HG02938 (cell line): ENCODE results near the gene TIMM44.

Source experiments
- ATAC-seq: cut with Tn5 transposase; IDR thresholded peaks from one replicate; pipeline ENCODE4 v1.9.1; 2021; ENCODE audit warnings: mild to moderate bottlenecking, moderate library complexity; ENCODE audit not compliant: unreplicated experiment

TIMM44 gene, protein sequence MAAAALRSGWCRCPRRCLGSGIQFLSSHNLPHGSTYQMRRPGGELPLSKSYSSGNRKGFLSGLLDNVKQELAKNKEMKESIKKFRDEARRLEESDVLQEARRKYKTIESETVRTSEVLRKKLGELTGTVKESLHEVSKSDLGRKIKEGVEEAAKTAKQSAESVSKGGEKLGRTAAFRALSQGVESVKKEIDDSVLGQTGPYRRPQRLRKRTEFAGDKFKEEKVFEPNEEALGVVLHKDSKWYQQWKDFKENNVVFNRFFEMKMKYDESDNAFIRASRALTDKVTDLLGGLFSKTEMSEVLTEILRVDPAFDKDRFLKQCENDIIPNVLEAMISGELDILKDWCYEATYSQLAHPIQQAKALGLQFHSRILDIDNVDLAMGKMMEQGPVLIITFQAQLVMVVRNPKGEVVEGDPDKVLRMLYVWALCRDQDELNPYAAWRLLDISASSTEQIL

DNA sequence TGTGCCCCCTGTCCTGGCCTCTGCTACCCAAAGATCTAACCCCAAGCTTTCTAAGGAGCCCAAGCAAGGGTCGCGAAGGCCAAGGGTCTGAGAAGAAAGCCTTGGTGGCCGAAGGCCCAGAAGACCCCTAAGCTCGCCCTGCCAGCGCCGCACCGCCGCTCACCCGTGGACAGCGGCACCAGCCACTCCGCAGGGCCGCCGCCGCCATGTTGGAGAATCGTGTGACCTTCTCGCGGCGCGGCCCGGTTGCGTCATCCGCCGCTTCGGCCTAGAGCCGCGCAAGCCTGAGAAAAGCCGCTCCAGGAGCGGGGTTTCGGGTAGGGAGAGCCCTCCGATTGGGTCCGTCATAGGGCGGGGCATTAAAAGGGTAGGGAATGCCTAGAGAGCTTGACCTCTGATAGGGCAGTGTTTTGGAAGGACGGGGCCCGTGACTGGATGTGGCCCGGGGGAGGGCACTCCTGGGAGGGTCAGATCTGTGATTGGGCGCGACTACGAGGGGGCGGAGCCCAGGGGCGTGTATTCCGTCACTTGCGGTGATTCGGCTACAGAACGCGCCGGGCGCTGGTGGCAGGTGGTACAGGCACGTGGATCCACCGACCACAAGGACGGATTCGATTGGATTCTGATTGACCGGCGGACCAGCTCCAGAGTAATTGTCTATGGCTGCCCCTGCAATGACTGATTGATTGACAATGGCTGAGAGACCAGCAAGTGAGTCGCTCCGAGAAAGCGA, at the start of gene TIMM44:
Gene TIMM44, minus strand, starts transcription at position 223 of the 733 bp plus-strand sequence. Its CDS starts 15 bp downstream, at position 208.
- ATAC-seq = peak; percentile 95

DNA sequence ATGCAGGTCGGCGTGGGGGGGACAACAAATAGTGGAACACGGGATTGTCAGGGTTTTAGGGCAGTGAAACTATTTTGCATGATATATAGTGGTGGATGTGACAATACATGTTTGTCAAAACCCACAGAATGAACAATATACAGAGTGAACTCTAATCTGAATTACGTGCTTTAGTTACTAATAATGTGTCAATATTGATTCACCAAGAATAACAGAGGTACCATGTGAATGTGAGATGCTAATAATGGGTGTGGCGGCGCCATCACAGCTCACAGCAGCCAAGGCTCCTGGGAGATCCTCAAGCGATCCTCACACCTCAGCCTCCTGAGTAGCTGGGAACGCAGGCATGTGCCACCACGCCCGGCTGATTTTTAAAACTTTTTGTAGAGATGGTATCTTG, 49.1 kb upstream of the TIMM44 start:
- no peak for ATAC-seq

DNA sequence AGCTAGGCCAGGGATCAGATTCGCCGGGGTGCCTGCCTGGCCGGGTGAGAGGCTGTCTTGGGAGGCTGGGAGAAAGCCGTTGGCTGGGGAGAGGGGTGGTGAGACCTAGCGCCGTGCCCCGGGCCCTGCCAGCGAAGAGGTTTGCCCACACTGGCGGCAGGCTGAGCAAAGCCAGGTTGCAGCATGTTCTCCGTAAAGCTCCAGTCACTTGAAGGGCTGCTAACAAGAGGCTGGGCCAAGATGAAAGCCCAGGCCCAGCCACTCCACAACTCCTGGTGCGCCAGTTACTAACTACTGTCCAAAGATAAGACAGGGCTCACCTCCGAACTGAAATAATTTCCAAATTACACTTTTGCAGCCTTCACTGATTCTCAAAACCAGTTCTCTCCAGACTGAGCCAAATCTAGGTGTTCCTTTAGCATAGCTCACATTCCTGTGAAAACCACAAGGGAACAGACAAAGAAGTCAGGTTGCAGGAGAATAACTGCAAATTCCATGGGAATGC, 45.7 kb upstream of the TIMM44 start:
- ATAC-seq = no peak

DNA sequence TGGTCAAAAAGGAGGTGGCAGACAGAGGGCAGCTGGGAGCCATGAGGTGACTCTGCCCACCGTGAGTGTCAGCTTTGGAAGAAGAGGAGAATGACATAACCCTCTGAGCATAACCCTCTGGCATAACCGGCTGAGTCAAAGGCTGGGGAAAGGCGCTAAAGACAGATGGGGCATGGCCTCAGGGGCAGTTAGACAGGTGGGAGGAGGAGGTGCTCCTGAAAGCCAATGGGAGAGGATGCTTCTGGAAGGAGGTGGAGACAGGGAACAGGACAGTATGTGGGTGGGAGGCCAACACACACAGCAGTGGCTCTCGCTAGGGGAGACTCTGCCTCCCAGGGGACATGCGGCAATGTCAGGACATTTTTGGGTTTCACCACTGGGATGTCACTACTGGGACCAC, 44.8 kb upstream of the TIMM44 start:
- ATAC-seq = no peak

DNA sequence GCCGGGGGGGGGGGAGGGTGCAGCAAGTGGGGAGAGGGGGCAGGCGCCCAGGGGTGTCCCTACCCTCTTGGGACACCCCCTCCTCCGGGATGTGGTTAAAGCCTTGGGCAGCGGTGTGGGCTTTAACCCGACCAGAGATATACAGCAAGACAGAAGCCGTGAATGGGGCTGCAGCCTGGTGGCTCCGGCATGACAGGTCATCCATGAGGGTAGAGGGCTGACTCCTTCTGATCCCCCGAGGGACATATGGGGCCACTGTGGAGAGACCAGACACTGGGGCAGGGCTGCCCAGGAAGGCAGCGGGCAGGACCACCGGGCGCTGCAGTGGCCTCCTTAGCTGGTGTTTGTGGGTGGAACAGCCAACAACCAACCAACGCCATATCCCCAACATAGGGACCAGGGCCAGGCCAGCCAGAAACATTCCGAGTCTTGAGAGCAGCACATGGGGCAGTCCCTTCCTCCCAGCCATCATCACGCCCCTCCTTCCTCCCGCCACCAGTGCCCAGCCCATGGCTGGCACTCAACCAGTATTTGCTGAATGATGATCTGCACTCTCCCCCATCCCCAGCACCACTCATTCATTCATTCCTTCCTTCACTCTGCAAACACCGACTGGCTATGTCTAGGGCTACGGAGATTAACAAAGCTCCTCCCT, 43.8 kb upstream of the TIMM44 start:
- ATAC-seq = no peak

DNA sequence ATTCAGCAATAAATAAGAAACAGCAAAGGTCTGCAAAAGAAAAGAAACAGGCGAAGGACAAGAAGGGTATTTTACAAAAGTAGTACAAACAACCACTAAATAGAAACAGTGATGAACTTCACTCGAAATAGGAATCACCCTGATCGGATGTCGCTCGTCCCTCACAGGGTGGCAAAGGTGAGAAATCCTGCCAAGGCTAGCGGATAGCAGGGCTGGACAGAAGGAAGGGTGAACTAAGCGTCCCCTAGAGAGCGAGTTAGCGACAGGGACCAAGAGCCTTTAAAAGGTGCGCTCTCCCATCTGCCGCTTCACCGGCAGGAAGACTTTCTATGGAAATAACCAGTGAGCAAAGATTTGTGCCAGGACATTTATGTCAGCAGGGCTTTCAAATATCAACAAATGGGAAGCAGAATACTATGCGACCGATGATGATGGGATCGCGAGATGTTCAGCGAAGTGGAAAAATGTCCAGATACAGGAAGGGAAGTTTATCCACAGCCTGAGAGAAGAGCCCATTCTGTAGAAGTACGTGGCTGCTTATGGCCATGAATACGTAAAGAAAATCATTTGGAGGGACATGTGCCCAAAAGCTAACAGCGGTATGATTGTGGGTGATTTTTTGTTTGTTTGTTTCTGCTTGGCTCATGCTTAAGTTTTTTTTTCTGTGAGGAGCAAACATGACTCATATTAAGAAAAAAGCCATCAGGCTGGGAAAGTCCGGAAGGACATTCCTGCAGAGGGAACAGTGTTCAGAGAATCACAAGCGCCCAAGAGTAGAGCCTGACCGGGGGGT, 43.1 kb upstream of the TIMM44 start:
- no peak for ATAC-seq

DNA sequence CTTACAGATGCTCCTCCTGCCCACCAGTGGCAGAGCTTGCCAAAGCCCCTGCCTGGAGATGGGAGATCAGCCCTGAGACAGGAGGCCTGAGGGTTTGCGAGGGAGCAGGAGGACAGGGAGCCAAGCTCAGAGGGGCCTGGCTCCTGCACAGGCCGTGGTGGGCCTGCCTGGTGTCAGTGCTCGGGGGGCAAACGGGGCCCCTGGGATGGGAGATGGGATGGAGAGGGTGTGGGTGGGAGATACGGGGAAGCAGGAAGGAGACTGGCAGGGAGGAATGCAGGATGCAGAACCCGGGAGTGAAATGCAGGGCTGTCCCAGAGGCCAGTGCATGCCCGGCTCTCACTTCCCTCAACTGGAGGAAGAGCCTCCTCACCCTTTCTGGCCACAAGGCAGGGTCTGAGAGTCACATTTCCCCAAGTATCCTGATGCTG, 42.0 kb upstream of the TIMM44 start:
- ATAC-seq = no peak

DNA sequence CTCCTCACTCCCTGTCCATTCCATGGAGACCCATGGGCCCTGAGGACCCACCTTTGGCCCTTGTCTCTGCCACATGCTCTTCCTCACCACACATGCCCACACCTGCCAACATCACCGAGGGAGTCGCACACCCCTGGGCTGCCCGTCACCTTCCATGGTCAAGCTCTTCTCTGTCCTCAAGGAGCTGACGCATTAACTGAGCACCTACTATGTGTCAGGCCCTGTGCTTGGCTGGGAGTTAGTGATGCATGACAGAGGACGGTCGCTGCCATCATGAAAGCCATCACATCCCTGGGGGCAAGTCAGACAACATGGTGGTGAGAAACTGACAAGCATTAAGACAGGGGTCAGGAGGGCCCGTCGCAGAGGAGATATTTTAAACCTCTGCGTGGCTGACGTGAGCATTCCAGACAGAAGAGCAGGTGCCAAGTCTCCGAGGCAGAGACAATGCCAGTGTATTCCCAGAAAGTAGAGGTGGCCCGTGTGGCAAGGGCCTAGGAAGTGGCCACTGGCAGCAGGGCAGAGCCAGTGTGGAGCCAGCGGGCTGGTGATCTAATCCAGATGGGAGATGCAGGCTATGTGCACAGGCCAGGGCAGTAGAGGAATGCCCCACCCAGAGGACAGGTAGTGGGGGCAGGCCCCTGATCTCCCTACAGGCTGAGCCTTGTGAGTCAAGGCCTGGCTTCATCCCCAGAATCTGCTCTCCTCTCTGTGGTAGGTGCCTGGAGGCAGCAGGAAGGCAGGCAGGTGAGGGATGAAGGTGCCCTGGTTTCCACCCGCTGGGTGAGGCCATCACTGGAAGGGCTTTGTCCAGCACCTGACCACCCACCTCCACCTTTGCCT, 40.8 kb upstream of the TIMM44 start:
- no peak for ATAC-seq

DNA sequence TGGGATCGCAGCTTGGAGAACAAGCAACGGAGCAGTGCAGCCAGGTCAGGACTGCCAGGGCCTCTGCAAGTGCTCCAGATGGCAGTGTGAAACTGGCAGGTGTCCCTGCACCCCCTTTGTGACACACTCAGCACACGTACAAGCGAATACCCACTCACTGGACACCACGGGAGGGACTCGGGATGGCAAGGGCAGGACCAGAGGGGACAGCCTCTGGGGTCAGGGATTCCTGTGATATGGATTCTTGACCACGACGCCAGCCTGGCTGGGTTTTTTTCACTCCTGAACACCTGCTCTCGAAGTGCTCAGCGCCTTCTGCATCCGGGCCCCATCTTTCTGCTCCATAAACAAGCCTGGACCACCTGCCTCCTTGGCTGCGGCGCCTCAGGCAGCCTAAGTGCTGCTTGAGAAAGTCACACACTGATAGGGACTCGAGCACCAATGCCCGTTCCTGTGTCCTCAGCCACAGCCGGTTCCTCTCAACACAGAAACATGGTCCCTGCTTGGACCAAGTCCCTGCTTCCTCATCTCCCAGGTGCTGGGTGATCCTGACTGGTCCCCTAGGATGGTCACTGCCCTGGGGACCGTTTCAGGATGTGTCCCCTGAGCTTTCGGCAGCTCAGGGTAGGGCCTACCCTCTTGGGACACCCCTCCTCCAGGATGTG, 40.0 kb upstream of the TIMM44 start:
- ATAC-seq = no peak

DNA sequence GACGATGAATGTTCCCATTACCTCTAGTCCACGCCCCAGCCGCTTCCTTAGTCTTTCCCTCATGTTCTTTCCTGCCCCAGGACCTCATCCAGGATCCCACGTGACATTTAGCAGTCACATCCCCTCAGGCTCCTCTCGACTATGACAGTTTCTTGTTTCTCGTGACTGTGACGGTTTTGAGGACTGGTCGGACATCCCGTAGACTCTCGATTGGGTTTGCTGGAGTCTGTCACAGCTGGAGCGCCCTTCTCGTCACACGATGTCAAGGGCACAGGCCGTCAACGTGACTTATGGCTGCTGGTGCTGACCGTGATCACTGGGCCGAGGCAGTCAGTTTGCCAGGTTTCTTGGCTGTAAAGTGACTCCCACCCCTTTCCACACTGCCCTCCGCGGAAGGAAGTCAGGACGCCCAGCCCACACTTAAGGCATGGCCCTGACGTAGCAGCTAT, 39.2 kb upstream of the TIMM44 start:
- ATAC-seq = no peak

DNA sequence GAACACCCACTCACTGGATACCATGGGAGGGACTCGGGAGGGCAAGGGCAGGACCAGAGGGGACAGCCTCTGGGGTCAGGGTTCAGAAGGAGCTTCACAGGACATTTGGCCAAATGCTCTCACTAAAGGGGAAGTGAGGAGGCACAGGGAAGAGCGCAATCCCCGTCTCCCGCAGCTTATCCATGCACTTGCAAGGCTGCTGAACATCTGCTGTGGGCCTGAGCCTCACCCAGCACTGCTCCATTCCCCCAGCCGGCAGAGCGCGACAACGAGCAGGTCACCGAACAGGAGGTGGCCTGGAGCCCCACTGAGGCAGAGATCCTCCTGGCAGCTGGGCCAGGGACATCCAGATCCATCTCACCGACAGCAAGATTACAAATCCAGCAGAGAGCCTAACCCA, 38.6 kb upstream of the TIMM44 start:
- ATAC-seq = no peak

DNA sequence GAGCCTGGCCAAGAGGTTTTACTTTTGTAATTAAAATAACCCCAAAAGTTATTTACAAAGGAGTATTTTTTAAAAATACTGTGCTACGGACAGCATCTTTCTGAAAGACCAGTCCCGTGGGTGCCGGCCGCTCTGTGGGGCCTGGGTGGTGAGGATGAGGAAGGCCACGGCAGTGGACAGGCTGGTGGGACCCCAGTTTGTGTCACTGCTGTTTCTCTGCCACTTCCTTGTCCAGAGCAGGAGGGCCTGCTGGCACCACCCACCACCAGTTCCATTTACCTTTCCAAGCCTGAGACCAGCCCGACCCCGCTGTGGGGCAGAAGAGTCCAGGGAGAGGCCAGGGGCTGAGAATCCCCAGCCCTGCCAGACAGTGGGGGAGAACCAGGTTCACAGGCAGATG, 38.2 kb upstream of the TIMM44 start:
- no peak for ATAC-seq

DNA sequence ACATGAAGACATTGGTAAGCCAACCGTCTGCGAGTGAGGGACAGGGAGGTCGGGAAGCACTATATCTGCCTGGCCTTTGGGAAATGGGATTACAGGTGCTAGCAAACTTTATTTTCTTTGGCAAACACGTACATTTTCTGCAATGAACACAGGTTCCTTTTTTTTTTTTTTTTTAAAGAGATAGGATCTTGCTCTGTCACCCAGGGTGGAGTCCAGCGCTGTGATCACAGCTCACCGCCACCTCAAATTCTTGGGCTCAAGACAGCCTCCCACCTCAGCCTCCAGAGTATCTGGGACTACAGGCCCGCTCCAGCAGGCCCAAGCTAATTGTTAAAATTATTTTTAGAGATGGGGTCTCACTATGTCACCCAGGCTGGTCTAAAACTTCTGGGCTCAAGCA, 37.7 kb upstream of the TIMM44 start:
- ATAC-seq = no peak

DNA sequence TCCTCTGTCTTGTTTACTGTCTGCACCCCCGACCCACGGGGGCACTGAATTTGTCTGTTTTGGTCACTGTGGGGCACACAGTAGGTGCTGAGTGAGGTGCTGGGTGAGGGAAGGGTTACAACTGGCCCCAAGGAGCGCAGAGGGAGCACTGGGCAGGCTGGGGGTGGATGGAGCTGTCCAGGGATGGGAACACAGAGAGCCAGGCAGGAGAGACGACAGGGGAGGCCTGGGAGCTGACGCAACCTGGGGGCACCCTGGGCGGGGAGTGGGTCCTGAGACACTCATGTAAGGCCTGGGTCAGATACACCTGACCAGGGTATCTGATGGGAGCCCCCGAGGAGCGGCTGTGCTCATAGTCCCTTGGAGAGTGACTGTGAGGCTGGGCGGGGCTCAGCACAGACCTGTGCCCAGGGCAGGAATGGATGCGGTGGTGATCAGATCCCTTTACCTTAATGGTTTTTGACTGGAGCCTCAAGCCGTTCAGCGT, 37.2 kb upstream of the TIMM44 start:
- ATAC-seq = no peak

DNA sequence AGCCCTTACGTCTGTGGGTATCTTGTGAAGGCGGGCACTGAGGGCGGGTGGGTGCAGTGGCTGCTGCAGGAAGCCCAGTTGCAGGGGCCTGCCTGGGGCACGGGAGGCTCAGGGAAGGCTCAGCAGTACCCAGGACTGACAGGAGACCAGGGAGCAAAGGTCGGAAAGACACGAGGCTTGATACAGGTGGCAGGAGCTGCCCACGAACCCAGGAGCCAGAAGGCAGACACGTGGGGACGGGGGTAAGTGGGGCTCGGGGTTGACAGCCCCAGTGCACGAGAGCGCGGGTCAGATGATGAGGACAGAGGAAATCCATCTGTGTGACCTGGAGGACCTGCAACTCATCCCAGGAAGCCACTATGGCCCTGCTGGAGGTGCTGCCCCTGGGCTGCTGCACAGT, 36.7 kb upstream of the TIMM44 start:
- no peak for ATAC-seq

DNA sequence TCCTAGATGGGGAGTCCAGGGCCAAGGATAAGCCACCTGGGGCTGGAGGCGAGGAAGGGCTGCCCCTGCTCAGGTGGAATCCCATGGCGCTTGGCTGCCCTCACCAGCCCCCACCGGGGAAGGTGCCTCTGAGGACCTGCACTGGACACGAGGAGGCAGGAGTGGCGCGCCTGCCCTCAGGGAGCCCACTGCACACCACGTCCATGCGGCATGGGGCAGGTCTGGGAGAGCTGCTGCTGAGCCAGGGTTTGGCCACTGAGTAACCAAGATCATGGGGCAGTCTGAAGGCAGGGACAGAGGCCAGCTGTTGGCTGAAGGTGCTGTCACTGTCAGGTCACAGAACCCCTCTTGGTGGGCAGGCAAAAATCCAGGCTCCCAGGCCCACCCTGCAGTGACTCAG, 36.1 kb upstream of the TIMM44 start:
- ATAC-seq = no peak

DNA sequence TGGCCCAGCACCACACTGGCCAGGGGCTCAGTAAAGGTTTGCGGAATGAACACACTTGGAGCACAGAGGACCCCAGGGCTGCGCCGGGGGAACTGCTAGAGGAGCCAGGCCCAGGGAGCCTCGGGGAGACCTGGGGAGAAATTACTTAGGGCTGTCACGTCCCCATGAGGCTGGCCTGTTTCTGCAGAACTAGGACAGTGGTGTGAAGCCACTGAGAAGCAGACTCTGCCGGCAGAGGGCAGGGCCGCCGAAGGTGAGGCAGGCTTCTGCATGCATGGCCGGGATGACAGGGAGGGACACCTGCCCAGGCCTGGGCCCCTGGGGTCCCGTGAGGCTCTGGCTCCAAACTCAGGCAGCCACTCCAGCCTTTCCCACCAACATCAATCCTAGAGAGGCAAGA, 35.5 kb upstream of the TIMM44 start:
- ATAC-seq = no peak

DNA sequence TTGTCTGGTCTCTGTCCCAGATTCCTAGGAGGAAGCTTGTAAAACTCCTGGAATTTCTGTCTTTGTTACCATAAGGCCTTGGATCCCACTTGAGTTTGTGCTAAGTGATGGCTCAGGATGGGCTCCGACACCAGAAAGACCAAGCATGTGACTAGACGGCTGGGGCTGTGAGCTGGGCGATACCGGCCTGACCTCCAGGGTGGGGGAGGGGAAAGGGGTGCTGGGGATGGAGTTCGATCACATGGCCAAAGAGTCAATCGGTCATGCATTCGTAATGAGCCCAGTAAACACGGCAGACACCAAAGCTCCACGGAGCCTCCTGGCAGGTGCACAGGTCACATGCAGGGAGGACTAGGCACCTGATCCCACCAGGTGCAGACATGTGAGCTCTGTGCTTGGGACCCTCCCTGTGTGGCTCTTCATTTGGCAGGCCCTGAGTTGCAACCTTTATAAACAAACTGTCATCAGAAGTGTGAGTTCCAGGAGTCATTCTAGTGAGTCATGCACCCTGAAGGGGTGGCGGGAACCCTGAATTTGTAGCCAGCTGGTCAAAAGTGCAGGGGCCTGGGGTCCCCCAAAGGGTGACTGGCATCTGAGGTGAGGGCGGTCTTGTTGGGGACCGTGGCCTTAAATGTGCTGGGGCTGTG, 34.8 kb upstream of the TIMM44 start:
- ATAC-seq = no peak

DNA sequence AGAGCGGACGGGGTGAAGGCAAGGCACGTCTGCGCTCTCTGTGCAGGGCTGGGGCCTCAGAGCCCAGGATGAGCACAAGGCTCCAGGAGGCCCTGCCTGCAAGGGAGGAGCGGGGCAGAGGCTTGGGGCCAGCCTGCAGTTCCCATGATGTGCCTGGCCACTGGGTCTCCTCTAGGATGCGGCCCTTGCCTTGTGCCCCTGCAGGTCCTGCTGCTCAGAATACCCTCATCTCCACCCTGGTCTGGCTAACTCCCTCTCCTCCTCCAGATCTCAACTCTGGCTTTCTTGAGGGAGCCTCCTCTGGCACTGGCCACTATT, 34.2 kb upstream of the TIMM44 start:
- no peak for ATAC-seq
